Dendritic cell treated with granulocyte-macrophage colony-stimulating factor and Interleukin-4, amounts not matched to agents 40 ng/mL and 50 ng/mL, for 4 days (primary cell): Measurements from ENCODE around the gene TRIM52.
"Not testable (repeated sequence)": the region's sequence is repeated elsewhere in the genome, so short reads cannot be mapped to it uniquely, and the experiment has no call there.

Experiments
- H3K27ac Mint-ChIP-seq: one replicate; pipeline ENCODE4 v1.8.0; 2022; ENCODE audit warnings: mild to moderate bottlenecking, mixed read lengths
- H3K27me3 Mint-ChIP-seq: one replicate; pipeline ENCODE4 v1.8.0; 2022; ENCODE audit warnings: mild to moderate bottlenecking, mixed read lengths
- H3K36me3 Mint-ChIP-seq: one replicate; pipeline ENCODE4 v1.8.0; 2022; ENCODE audit warnings: low read depth, mixed read lengths
- H3K4me1 Mint-ChIP-seq: one replicate; pipeline ENCODE4 v1.8.0; 2022; ENCODE audit warnings: low read depth, mixed read lengths
- H3K4me3 Mint-ChIP-seq: one replicate; pipeline ENCODE4 v1.8.0; 2022; ENCODE audit warnings: mild to moderate bottlenecking, moderate library complexity, mixed read lengths
- H3K9me3 Mint-ChIP-seq: one replicate; pipeline ENCODE4 v1.8.0; 2022; ENCODE audit warnings: mixed read lengths
- intact Hi-C: fragments of 100-400 bp; cut with micrococcal nuclease; formaldehyde crosslinking; loops from one replicate; pipeline ENCODE4 v1.15.0; 2022

Gene TRIM52

GRCh38 chr5:181220178-181220515 lies 40.8 kb downstream of the TRIM52 start:
- Mint-ChIP-seq H3K27me3 (peaks cover 21% of the 10 kb centered on the region), H3K4me3 (no peak overlapping the region), H3K27ac (peak overlapping the region; percentile 41), H3K4me1 (peaks cover 65% of the 10 kb centered on the region), H3K36me3 (peaks cover 9% of the 10 kb centered on the region), H3K9me3 (no peaks in the 10 kb centered on the region)
- intact Hi-C loops = loop anchor here (5.0 kb wide), 1 partner anchor 42 kb away; the partner anchor contains the start of gene TRIM52

- peaks cover 21% of the 10 kb centered on the region for H3K27me3 Mint-ChIP-seq
- H3K4me1 Mint-ChIP-seq = peaks cover 61% of the 10 kb centered on the region
- peak overlapping the region; percentile 41 for H3K27ac Mint-ChIP-seq
- H3K9me3 Mint-ChIP-seq = no peaks in the 10 kb centered on the region
- intact Hi-C loops = loop anchor here (5.0 kb wide), 1 partner anchor 43 kb away; the partner anchor contains the start of gene TRIM52
- peaks cover 9% of the 10 kb centered on the region for H3K36me3 Mint-ChIP-seq
- peak overlapping the region; percentile 20 for H3K4me3 Mint-ChIP-seq
Observed at GRCh38 chr5:181219262-181220177, 41.4 kb downstream of the TRIM52 start.

GRCh38 chr5:181218795-181219124 lies 42.2 kb downstream of the TRIM52 start:
- Mint-ChIP-seq H3K27me3 (peaks cover 21% of the 10 kb centered on the region), H3K4me1 (peaks cover 53% of the 10 kb centered on the region), H3K9me3 (no peaks in the 10 kb centered on the region), H3K27ac (peak overlapping the region; percentile 63), H3K4me3 (peak overlapping the region; percentile 69), H3K36me3 (peaks cover 7% of the 10 kb centered on the region)
- intact Hi-C loops = no loop called here

GRCh38 chr5:181217803-181218062 lies 43.2 kb downstream of the TRIM52 start:
- no peaks in the 10 kb centered on the region for H3K9me3 Mint-ChIP-seq

GRCh38 chr5:181217111-181217802 lies 43.7 kb downstream of the TRIM52 start:
- peaks cover 48% of the 10 kb centered on the region for H3K4me1 Mint-ChIP-seq
- no peaks in the 10 kb centered on the region for H3K36me3 Mint-ChIP-seq
- peak overlapping the region; percentile 47 for H3K27ac Mint-ChIP-seq
- H3K9me3 Mint-ChIP-seq = no peaks in the 10 kb centered on the region
- peaks cover 26% of the 10 kb centered on the region for H3K27me3 Mint-ChIP-seq
- intact Hi-C loops = no loop called here
- peak overlapping the region; percentile 71 for H3K4me3 Mint-ChIP-seq

More at GRCh38 chr5:181217803-181218062, 43.2 kb downstream of the TRIM52 start:
- Mint-ChIP-seq H3K4me3 (peak overlapping the region; percentile 71), H3K27ac (peak overlapping the region; percentile 47), H3K4me1 (peaks cover 49% of the 10 kb centered on the region), H3K36me3 (no peaks in the 10 kb centered on the region), H3K27me3 (peaks cover 26% of the 10 kb centered on the region)
- intact Hi-C loops = no loop called here

GRCh38 chr5:181215997-181216989 lies 44.6 kb downstream of the TRIM52 start:
- Mint-ChIP-seq H3K27me3 (peaks cover 26% of the 10 kb centered on the region), H3K27ac (peak overlapping the region; percentile 39), H3K4me1 (peaks cover 38% of the 10 kb centered on the region), H3K9me3 (no peaks in the 10 kb centered on the region), H3K4me3 (peak overlapping the region; percentile 61), H3K36me3 (no peaks in the 10 kb centered on the region)
- intact Hi-C loops = no loop called here

GRCh38 chr5:181214249-181214648 lies 46.7 kb downstream of the TRIM52 start:
- H3K4me1 Mint-ChIP-seq = peaks cover 25% of the 10 kb centered on the region
- H3K9me3 Mint-ChIP-seq, H3K36me3 Mint-ChIP-seq, H3K27ac Mint-ChIP-seq, H3K4me3 Mint-ChIP-seq, intact Hi-C loops: not testable (repeated sequence)
- H3K27me3 Mint-ChIP-seq = peaks cover 23% of the 10 kb centered on the region

- no peaks in the 10 kb centered on the region for H3K36me3 Mint-ChIP-seq
- no peak overlapping the region for H3K4me3 Mint-ChIP-seq
- no peaks in the 10 kb centered on the region for H3K9me3 Mint-ChIP-seq
- H3K27me3 Mint-ChIP-seq = peaks cover 23% of the 10 kb centered on the region
- intact Hi-C loops = no loop called here
- peaks cover 21% of the 10 kb centered on the region for H3K4me1 Mint-ChIP-seq
- no peak overlapping the region for H3K27ac Mint-ChIP-seq
Observed at GRCh38 chr5:181212934-181213333, 48.0 kb downstream of the TRIM52 start.

GRCh38 chr5:181212080-181212479 lies 48.9 kb downstream of the TRIM52 start:
- intact Hi-C loops = no loop called here
- Mint-ChIP-seq H3K9me3 (no peaks in the 10 kb centered on the region), H3K27me3 (peaks cover 16% of the 10 kb centered on the region), H3K36me3 (no peaks in the 10 kb centered on the region), H3K4me1 (peaks cover 21% of the 10 kb centered on the region), H3K27ac (no peak overlapping the region), H3K4me3 (no peak overlapping the region)

- intact Hi-C loops = no loop called here
- H3K27me3 Mint-ChIP-seq = peaks cover 12% of the 10 kb centered on the region
- H3K27ac Mint-ChIP-seq = no peak overlapping the region
- H3K9me3 Mint-ChIP-seq = no peaks in the 10 kb centered on the region
- no peaks in the 10 kb centered on the region for H3K36me3 Mint-ChIP-seq
- H3K4me3 Mint-ChIP-seq = no peak overlapping the region
- H3K4me1 Mint-ChIP-seq = peaks cover 24% of the 10 kb centered on the region
Observed at GRCh38 chr5:181211208-181211607, 49.7 kb downstream of the TRIM52 start.

GRCh38 chr5:181210698-181211097 lies 50.2 kb downstream of the TRIM52 start:
- intact Hi-C loops, H3K4me3 Mint-ChIP-seq, H3K36me3 Mint-ChIP-seq, H3K27ac Mint-ChIP-seq, H3K9me3 Mint-ChIP-seq: not testable (repeated sequence)
- peaks cover 27% of the 10 kb centered on the region for H3K4me1 Mint-ChIP-seq
- H3K27me3 Mint-ChIP-seq = peaks cover 14% of the 10 kb centered on the region

- H3K27ac Mint-ChIP-seq, H3K4me3 Mint-ChIP-seq, H3K9me3 Mint-ChIP-seq, H3K36me3 Mint-ChIP-seq, intact Hi-C loops: not testable (repeated sequence)
- Mint-ChIP-seq H3K27me3 (peaks cover 16% of the 10 kb centered on the region), H3K4me1 (peaks cover 30% of the 10 kb centered on the region)
Observed at GRCh38 chr5:181210148-181210547, 50.8 kb downstream of the TRIM52 start.

- H3K4me3 Mint-ChIP-seq, H3K9me3 Mint-ChIP-seq, H3K27ac Mint-ChIP-seq: not testable (repeated sequence)
- intact Hi-C loops = loop anchor here (5.0 kb wide), 1 partner anchor 37 kb away; no protein-coding TSS in a partner anchor
- H3K27me3 Mint-ChIP-seq = peaks cover 22% of the 10 kb centered on the region
- peaks cover 10% of the 10 kb centered on the region for H3K36me3 Mint-ChIP-seq
- peaks cover 34% of the 10 kb centered on the region for H3K4me1 Mint-ChIP-seq
Observed at GRCh38 chr5:181209006-181209405, 51.9 kb downstream of the TRIM52 start.

GRCh38 chr5:181207960-181208253 lies 53.0 kb downstream of the TRIM52 start:
- H3K27me3 Mint-ChIP-seq = peaks cover 21% of the 10 kb centered on the region
- peaks cover 10% of the 10 kb centered on the region for H3K36me3 Mint-ChIP-seq
- no peaks in the 10 kb centered on the region for H3K9me3 Mint-ChIP-seq
- intact Hi-C loops = loop anchor here (2.0 to 5.0 kb wide), 2 partner anchors 15 to 36 kb away; partner anchors contain the start of gene TRIM41
- H3K27ac Mint-ChIP-seq = no peak overlapping the region
- H3K4me3 Mint-ChIP-seq = no peak overlapping the region
- H3K4me1 Mint-ChIP-seq = peaks cover 45% of the 10 kb centered on the region
